ENCODE measurements around the gene ABCC3. TPM values are rescaled to one million over a fixed set of nuclear protein-coding genes. Genes with fewer than 3 reads are reported as not detected.
A peak's percentile ranks its signal among the peaks of the same experiment; 100 is the strongest.

Gene ABCC3, protein sequence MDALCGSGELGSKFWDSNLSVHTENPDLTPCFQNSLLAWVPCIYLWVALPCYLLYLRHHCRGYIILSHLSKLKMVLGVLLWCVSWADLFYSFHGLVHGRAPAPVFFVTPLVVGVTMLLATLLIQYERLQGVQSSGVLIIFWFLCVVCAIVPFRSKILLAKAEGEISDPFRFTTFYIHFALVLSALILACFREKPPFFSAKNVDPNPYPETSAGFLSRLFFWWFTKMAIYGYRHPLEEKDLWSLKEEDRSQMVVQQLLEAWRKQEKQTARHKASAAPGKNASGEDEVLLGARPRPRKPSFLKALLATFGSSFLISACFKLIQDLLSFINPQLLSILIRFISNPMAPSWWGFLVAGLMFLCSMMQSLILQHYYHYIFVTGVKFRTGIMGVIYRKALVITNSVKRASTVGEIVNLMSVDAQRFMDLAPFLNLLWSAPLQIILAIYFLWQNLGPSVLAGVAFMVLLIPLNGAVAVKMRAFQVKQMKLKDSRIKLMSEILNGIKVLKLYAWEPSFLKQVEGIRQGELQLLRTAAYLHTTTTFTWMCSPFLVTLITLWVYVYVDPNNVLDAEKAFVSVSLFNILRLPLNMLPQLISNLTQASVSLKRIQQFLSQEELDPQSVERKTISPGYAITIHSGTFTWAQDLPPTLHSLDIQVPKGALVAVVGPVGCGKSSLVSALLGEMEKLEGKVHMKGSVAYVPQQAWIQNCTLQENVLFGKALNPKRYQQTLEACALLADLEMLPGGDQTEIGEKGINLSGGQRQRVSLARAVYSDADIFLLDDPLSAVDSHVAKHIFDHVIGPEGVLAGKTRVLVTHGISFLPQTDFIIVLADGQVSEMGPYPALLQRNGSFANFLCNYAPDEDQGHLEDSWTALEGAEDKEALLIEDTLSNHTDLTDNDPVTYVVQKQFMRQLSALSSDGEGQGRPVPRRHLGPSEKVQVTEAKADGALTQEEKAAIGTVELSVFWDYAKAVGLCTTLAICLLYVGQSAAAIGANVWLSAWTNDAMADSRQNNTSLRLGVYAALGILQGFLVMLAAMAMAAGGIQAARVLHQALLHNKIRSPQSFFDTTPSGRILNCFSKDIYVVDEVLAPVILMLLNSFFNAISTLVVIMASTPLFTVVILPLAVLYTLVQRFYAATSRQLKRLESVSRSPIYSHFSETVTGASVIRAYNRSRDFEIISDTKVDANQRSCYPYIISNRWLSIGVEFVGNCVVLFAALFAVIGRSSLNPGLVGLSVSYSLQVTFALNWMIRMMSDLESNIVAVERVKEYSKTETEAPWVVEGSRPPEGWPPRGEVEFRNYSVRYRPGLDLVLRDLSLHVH (N-terminal part only)
- 10 to 100 TPM in 1 of 4 donors, 1 to 10 TPM in 3; 2.0 to 18.7 (median 5.1) TPM for total RNA-seq

DNA sequence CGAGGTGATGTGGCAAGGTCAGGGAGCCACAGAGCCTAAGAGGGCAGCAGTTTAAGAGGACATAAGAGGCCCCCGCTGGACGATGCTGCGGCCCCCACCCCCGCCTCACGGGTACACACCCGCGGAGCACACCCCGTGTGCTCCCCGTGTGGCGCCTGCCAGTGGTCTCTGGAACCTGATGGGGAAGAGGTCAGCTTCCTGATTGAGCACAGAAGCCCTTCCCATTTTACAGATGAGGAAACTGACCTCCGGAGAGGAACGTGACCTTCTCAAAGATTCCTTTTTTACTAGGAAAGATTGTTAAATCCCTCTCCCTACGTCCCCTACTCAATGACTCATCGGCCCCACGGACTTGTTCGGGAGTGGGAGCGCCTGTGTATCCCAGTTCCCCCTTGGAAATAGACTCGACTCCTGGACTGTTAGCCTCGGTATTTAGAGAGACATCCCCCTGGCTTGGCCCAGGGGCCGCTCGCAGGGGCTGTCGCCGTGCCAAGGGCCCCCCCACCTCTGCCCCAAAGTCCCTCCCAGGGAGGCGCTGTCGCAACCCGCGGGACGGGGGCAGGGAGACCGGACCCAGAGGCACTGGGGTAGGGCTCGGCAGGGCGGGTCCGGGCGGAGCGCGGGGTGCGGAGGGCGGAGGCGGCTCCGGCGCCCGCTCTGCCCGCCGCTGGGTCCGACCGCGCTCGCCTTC lies at the start of gene ABCC3:
ABCC3 (plus strand) TSS at position 658 of the 691 bp plus-strand sequence. CDS start 56 bp downstream, outside the sequence.
- 19 to 51% methylated on average over 5 to 9 of the region's 48 CpGs for WGBS, 2 donors (ENCODE audit: low coverage in 1 of 2)
- peak within 1 kb of the TSS; percentile 13 to 56 for H3K4me3 ChIP-seq
- peak; percentile 60 for ATAC-seq
- H3K27ac ChIP-seq, result peak within 1 kb of the TSS in 1 of 4 donors; percentile 23
- TF ChIP-seq POLR2AphosphoS5 (IDR thresholded peaks at IDR 0.05) (peak; percentile 72), EP300 (IDR thresholded peaks at IDR 0.05) (no peak), POLR2A (IDR thresholded peaks at IDR 0.05) (no peak)
- TF ChIP-seq, protein P1, sequence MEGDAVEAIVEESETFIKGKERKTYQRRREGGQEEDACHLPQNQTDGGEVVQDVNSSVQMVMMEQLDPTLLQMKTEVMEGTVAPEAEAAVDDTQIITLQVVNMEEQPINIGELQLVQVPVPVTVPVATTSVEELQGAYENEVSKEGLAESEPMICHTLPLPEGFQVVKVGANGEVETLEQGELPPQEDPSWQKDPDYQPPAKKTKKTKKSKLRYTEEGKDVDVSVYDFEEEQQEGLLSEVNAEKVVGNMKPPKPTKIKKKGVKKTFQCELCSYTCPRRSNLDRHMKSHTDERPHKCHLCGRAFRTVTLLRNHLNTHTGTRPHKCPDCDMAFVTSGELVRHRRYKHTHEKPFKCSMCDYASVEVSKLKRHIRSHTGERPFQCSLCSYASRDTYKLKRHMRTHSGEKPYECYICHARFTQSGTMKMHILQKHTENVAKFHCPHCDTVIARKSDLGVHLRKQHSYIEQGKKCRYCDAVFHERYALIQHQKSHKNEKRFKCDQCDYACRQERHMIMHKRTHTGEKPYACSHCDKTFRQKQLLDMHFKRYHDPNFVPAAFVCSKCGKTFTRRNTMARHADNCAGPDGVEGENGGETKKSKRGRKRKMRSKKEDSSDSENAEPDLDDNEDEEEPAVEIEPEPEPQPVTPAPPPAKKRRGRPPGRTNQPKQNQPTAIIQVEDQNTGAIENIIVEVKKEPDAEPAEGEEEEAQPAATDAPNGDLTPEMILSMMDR (IDR thresholded peaks at IDR 0.05), result no peak
- peaks cover 0 to 29% (median 22%) of the 10 kb centered on the region in 3 donors for H3K4me1 ChIP-seq
- H3K36me3 ChIP-seq, result no peaks in the 10 kb centered on the region
- H3K27me3 ChIP-seq, result peaks cover 73% of the 10 kb centered on the region
- no peaks in the 10 kb centered on the region for H3K9me3 ChIP-seq

DNA sequence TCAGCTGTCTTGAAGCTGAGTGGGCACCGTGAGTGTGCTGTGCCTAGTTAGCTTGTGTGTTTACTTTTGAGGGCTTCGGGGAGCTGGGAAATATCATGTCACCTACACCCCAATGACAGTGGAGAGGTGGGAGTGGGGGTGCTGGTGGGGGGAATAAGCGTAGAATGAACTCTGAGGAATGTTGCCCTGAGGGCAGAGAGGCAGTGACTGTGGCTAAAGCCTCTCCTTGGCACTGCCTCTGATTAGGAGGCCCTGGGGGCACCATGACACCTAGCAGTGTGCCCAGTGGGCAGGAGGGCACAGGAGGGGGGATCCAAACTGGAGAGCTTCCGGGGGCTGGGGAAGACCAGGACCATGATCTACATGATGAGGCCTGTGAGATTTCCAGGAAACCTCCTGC lies 49.3 kb upstream of the ABCC3 start:
- Histone ChIP-seq H3K9me3 (no peaks in the 10 kb centered on the region), H3K36me3 (no peaks in the 10 kb centered on the region), H3K4me1 (peaks cover 3 to 21% (median 18%) of the 10 kb centered on the region in 3 donors), H3K4me3 (no peak overlapping the region), H3K27ac (no peak overlapping the region), H3K27me3 (peaks cover 4% of the 10 kb centered on the region)
- ATAC-seq, result no peak
- TF ChIP-seq POLR2A (IDR thresholded peaks at IDR 0.05) (no peak), EP300 (IDR thresholded peaks at IDR 0.05) (no peak), POLR2AphosphoS5 (IDR thresholded peaks at IDR 0.05) (no peak)
- TF ChIP-seq, protein P1 (IDR thresholded peaks at IDR 0.05), result no peak
- WGBS, 2 donors (ENCODE audit: low coverage in 1 of 2), result 69 to 91% methylated on average over 1 to 3 of the region's 4 CpGs

DNA sequence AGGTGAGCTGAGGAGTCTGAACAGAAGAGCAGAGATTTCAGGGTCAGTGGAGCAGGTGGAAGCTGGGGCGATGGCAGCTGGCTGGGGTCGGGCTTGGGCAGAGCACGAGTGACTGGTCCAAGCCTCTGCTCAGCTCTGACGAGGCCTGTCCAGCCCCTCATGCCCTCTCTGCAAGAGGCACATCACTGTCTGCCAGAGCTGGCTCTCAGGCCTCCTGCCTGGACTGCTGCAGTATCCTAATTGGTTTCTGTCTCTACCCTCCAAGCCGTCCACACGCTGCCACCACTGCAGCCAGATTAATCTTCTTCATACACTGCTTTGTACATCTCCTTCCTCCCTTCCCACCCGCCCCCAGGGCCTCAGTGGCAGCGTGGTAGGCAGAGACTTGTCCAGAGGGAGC lies 48.8 kb upstream of the ABCC3 start:
- no peak for ATAC-seq
- no peak overlapping the region for H3K27ac ChIP-seq
- no peaks in the 10 kb centered on the region for H3K27me3 ChIP-seq
- H3K36me3 ChIP-seq, result no peaks in the 10 kb centered on the region
- H3K9me3 ChIP-seq, result no peaks in the 10 kb centered on the region
- H3K4me3 ChIP-seq, result no peak overlapping the region
- TF ChIP-seq POLR2A (IDR thresholded peaks at IDR 0.05) (no peak), POLR2AphosphoS5 (IDR thresholded peaks at IDR 0.05) (no peak), EP300 (IDR thresholded peaks at IDR 0.05) (no peak)
- TF ChIP-seq, protein P1 (IDR thresholded peaks at IDR 0.05), result no peak
- 55 to 67% methylated on average over 5 to 6 of the region's 8 CpGs for WGBS, 2 donors (ENCODE audit: low coverage in 1 of 2)
- peaks cover 3 to 22% (median 18%) of the 10 kb centered on the region in 3 donors for H3K4me1 ChIP-seq
